Activated CD4-positive, CD25-positive, alpha-beta regulatory T cell treated with anti-CD3 and anti-CD28 coated beads, Interleukin-2, amount 50 U/mL, for 24 hours (primary cell): ENCODE measurements around the gene BORA.
"Not testable (repeated sequence)": the region's sequence is repeated elsewhere in the genome, so short reads cannot be mapped to it uniquely, and the experiment has no call there.

ENCODE experiments used
- ATAC-seq, 2 donors: fragments of 150-1000 bp; cut with Tn5 transposase; one replicate each; pipeline ENCODE4 v1.10.0; 2021; ENCODE audit warnings: mild to moderate bottlenecking in 1 of 2, moderate library complexity in 1 of 2

Gene BORA

GRCh38 chr13:72774019-72774418 lies 46.3 kb downstream of the BORA start:
- no peak for ATAC-seq

- ATAC-seq, result peak; percentile 97
Measured at GRCh38 chr13:72781451-72782439, 54.0 kb downstream of the BORA start, which contains the start of the genes DIS3 and PIBF1. TSS of gene DIS3 (minus strand) at chr13:72781900. CDS start at chr13:72781832, 68 bp downstream. TSS of gene PIBF1 (plus strand) at chr13:72782133. CDS start at chr13:72783470, 1,337 bp downstream.

- ATAC-seq, result no peak
Measured at GRCh38 chr13:72782717-72783116, 55.0 kb downstream of the BORA start.

GRCh38 chr13:72784679-72785078 lies 57.0 kb downstream of the BORA start:
- not testable (repeated sequence) for ATAC-seq

- ATAC-seq, result no peak
Measured at GRCh38 chr13:72788831-72789230, 61.1 kb downstream of the BORA start.

- ATAC-seq, result no peak
Measured at GRCh38 chr13:72792640-72793039, 64.9 kb downstream of the BORA start.

- ATAC-seq, result no peak
Measured at GRCh38 chr13:72798817-72799216, 71.1 kb downstream of the BORA start.

GRCh38 chr13:72804301-72804700 lies 76.6 kb downstream of the BORA start:
- no peak for ATAC-seq
